ENCODE results near the gene ANKUB1.

The ANKUB1 gene

DNA sequence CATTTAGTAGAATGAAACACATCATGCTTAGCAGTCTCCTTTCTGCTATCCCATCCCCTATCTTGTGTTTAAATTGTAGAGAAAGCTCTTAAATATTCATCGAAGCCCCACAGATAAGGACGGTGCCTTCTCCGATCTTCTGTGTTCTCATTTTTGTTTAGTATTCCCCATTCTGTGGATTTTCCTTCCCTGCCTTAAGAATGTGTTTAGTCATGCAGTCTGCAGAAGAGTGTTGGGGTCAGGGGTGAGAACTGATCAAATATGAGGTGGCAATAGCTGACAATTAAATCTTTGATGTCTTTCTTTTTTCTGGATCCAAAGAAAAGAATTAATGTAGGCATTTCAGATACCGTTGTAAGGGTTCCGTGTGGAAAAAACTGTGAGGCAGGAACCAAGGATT, 9.3 kb upstream of the ANKUB1 start:
- Histone ChIP-seq H3K79me2 (ENCODE audit: insufficient read depth, low read length) (no peaks in the 10 kb centered on the region), H3K9ac (ENCODE audit: low read length) (no peak overlapping the region), H3K27ac (ENCODE audit: low read depth, low read length) (no peak overlapping the region), H3K9me3 (ENCODE audit: insufficient read depth, low read length) (no peaks in the 10 kb centered on the region), H2AFZ (ENCODE audit: low read depth, low read length, severe bottlenecking) (no peak overlapping the region), H4K20me1 (ENCODE audit: low read depth, low read length) (no peaks in the 10 kb centered on the region), H3K36me3 (ENCODE audit: low read length) (no peaks in the 10 kb centered on the region), H3K27me3 (ENCODE audit: low read length) (no peaks in the 10 kb centered on the region), H3K4me2 (ENCODE audit: low read depth, low read length, poor library complexity, severe bottlenecking) (no peak overlapping the region), H3K4me3 (ENCODE audit: insufficient read depth, low read length, poor library complexity, severe bottlenecking) (no peak overlapping the region), H3K9me2 (replicated peaks; ENCODE audit: insufficient read depth, low read length) (no peaks in the 10 kb centered on the region), H3F3A (ENCODE audit: insufficient read depth) (no peaks in the 10 kb centered on the region)
- TF ChIP-seq, protein P1, sequence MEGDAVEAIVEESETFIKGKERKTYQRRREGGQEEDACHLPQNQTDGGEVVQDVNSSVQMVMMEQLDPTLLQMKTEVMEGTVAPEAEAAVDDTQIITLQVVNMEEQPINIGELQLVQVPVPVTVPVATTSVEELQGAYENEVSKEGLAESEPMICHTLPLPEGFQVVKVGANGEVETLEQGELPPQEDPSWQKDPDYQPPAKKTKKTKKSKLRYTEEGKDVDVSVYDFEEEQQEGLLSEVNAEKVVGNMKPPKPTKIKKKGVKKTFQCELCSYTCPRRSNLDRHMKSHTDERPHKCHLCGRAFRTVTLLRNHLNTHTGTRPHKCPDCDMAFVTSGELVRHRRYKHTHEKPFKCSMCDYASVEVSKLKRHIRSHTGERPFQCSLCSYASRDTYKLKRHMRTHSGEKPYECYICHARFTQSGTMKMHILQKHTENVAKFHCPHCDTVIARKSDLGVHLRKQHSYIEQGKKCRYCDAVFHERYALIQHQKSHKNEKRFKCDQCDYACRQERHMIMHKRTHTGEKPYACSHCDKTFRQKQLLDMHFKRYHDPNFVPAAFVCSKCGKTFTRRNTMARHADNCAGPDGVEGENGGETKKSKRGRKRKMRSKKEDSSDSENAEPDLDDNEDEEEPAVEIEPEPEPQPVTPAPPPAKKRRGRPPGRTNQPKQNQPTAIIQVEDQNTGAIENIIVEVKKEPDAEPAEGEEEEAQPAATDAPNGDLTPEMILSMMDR (IDR thresholded peaks at IDR 0.05; ENCODE audit: insufficient read depth, low read length, poor library complexity, severe bottlenecking): no peak
- TF ChIP-seq EZH2phosphoT487 (conservative IDR thresholded peaks at IDR 0.05; ENCODE audit: low read length): no peak

DNA sequence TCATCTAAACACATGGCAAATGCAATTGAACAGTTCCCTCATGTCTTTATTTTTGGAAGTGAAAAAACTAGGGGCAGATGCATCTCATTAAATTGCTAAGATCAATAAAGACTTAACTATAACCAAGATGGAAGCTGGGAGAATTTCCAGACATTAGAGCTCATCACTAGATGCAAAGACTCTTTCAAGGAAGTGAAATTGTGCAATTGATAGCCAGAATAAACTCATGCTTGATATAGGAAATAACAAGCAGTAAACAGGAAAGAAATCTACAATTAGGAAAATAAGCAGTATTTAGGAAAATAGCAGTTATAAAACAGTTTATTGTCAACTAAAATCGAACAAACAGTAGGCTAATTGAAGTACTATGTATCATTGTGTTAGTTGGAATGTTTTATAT, 8.8 kb upstream of the ANKUB1 start:
- H3K79me2 ChIP-seq (ENCODE audit: insufficient read depth, low read length): no peaks in the 10 kb centered on the region
- H3K27ac ChIP-seq (ENCODE audit: low read depth, low read length): no peak overlapping the region
- no peak overlapping the region for H2AFZ ChIP-seq (ENCODE audit: low read depth, low read length, severe bottlenecking)
- no peaks in the 10 kb centered on the region for H3K36me3 ChIP-seq (ENCODE audit: low read length)
- TF ChIP-seq EZH2phosphoT487 (conservative IDR thresholded peaks at IDR 0.05; ENCODE audit: low read length): no peak
- TF ChIP-seq, protein P1 (IDR thresholded peaks at IDR 0.05; ENCODE audit: insufficient read depth, low read length, poor library complexity, severe bottlenecking): no peak
- H3K9me2 ChIP-seq (replicated peaks; ENCODE audit: insufficient read depth, low read length): no peaks in the 10 kb centered on the region
- H4K20me1 ChIP-seq (ENCODE audit: low read depth, low read length): no peaks in the 10 kb centered on the region
- no peaks in the 10 kb centered on the region for H3K9me3 ChIP-seq (ENCODE audit: insufficient read depth, low read length)
- H3F3A ChIP-seq (ENCODE audit: insufficient read depth): no peaks in the 10 kb centered on the region
- no peaks in the 10 kb centered on the region for H3K27me3 ChIP-seq (ENCODE audit: low read length)
- H3K4me3 ChIP-seq (ENCODE audit: insufficient read depth, low read length, poor library complexity, severe bottlenecking): no peak overlapping the region
- H3K9ac ChIP-seq (ENCODE audit: low read length): no peak overlapping the region
- H3K4me2 ChIP-seq (ENCODE audit: low read depth, low read length, poor library complexity, severe bottlenecking): no peak overlapping the region

DNA sequence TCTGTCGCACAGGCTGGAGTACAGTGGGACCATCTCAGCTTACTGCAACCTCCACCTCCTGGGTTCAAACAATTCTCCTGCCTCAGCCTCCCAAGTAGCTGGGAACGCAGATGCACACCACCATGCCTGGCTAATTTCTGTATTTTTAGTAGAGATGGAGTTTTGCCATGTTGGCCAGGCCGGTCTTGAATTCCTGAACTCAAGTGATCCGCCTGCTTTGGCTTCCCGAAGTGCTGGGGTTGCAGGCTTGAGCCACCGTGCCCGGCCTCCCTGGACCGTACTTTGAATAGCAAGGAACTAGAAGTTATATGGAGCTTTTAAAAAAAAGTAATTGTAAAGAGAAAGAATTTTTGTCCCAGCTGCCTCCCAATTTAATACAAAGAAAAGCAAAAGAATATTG, 8.3 kb upstream of the ANKUB1 start:
- Histone ChIP-seq H3K36me3 (ENCODE audit: low read length) (no peaks in the 10 kb centered on the region), H3K27ac (ENCODE audit: low read depth, low read length) (no peak overlapping the region), H4K20me1 (ENCODE audit: low read depth, low read length) (no peaks in the 10 kb centered on the region), H3K27me3 (ENCODE audit: low read length) (no peaks in the 10 kb centered on the region), H3K4me3 (ENCODE audit: insufficient read depth, low read length, poor library complexity, severe bottlenecking) (no peak overlapping the region), H3K4me2 (ENCODE audit: low read depth, low read length, poor library complexity, severe bottlenecking) (no peak overlapping the region), H2AFZ (ENCODE audit: low read depth, low read length, severe bottlenecking) (no peak overlapping the region), H3K79me2 (ENCODE audit: insufficient read depth, low read length) (no peaks in the 10 kb centered on the region), H3K9ac (ENCODE audit: low read length) (no peak overlapping the region), H3F3A (ENCODE audit: insufficient read depth) (no peaks in the 10 kb centered on the region), H3K9me2 (replicated peaks; ENCODE audit: insufficient read depth, low read length) (no peaks in the 10 kb centered on the region), H3K9me3 (ENCODE audit: insufficient read depth, low read length) (no peaks in the 10 kb centered on the region)
- TF ChIP-seq, protein P1 (IDR thresholded peaks at IDR 0.05; ENCODE audit: insufficient read depth, low read length, poor library complexity, severe bottlenecking): no peak
- TF ChIP-seq EZH2phosphoT487 (conservative IDR thresholded peaks at IDR 0.05; ENCODE audit: low read length): no peak
